Gastroesophageal sphincter (tissue), 3 donors: Measurements from ENCODE around the gene NKX2-2.

Experiments used
- POLR2A ChIP-seq, 2 donors: fragments of 450-650 bp; IDR thresholded peaks; one replicate each; pipeline ENCODE4 v1.6.1; 2017; ENCODE audit warnings: antibody characterized with exemption in 2 of 2, mild to moderate bottlenecking in 2 of 2, moderate library complexity in 1 of 2
- TF ChIP-seq, protein P1 (sequence below), 4 experiments: fragments of 200-600 bp in 2 of 4; fragments of 450-650 bp in 2 of 4; sonication (generic) in 1 of 4; IDR thresholded peaks; one replicate each; pipeline ENCODE4 v1.5.1; 2017 to 2019; ENCODE audit warnings: antibody characterized with exemption in 4 of 4, mild to moderate bottlenecking in 2 of 4, moderate library complexity in 2 of 4

DNA sequence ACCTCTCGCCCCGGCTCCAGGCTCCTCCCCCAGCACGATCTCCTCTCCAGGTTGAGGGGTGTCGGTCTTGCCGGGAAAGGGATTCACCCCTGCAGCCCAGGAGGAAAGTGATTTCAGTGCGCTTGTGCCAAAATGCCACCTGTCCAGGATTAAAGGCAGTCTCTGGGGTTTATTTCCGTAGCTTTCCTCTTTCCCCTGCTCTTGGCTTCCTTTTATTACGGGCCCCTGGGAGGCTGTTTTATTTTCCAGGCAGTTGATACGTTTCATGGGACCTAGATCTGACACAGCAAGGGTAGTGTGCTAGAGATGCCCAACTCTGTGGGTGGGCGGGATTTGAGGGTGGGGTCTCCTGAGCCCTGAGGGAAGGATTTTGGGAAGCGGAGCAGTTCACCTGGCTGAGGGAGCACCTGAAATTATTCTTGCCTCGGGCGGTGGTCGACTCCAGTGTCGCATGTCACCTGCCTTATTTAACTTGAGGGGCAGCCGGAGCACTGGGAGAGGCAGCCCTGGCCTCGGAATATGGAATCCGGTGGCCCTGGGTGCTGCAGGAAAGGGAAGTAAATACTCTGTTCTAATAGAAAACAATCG, 9.5 kb upstream of the NKX2-2 start:
- TF ChIP-seq POLR2A (IDR thresholded peaks at IDR 0.05) = no peak
- TF ChIP-seq, protein P1, sequence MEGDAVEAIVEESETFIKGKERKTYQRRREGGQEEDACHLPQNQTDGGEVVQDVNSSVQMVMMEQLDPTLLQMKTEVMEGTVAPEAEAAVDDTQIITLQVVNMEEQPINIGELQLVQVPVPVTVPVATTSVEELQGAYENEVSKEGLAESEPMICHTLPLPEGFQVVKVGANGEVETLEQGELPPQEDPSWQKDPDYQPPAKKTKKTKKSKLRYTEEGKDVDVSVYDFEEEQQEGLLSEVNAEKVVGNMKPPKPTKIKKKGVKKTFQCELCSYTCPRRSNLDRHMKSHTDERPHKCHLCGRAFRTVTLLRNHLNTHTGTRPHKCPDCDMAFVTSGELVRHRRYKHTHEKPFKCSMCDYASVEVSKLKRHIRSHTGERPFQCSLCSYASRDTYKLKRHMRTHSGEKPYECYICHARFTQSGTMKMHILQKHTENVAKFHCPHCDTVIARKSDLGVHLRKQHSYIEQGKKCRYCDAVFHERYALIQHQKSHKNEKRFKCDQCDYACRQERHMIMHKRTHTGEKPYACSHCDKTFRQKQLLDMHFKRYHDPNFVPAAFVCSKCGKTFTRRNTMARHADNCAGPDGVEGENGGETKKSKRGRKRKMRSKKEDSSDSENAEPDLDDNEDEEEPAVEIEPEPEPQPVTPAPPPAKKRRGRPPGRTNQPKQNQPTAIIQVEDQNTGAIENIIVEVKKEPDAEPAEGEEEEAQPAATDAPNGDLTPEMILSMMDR (IDR thresholded peaks at IDR 0.05) = no peak
